GM19438 (cell line): Measurements from ENCODE around the gene ELP4.
"Not testable (repeated sequence)": the region's sequence is repeated elsewhere in the genome, so short reads cannot be mapped to it uniquely, and the experiment has no call there.

Source experiments
- ATAC-seq: cut with Tn5 transposase; IDR thresholded peaks from one replicate; pipeline ENCODE4 v1.9.1; 2021; ENCODE audit warnings: low read depth; ENCODE audit not compliant: unreplicated experiment

Gene ELP4

GRCh38 chr11:31692466-31692865, 182.9 kb downstream of the ELP4 start:
- ATAC-seq, result no peak

- peak; percentile 74 for ATAC-seq
Observed at GRCh38 chr11:31697049-31697448, 187.5 kb downstream of the ELP4 start.

- ATAC-seq, result no peak
Observed at GRCh38 chr11:31699066-31699465, 189.5 kb downstream of the ELP4 start.

GRCh38 chr11:31702966-31703365, 193.4 kb downstream of the ELP4 start:
- no peak for ATAC-seq

GRCh38 chr11:31706357-31706756, 196.8 kb downstream of the ELP4 start:
- no peak for ATAC-seq

- ATAC-seq, result no peak
Observed at GRCh38 chr11:31711137-31711536, 201.6 kb downstream of the ELP4 start.

- no peak for ATAC-seq
Observed at GRCh38 chr11:31712851-31713250, 203.3 kb downstream of the ELP4 start.

GRCh38 chr11:31714840-31715239, 205.3 kb downstream of the ELP4 start:
- ATAC-seq, result no peak

GRCh38 chr11:31720225-31720624, 210.7 kb downstream of the ELP4 start:
- no peak for ATAC-seq

GRCh38 chr11:31720671-31721365, 211.3 kb downstream of the ELP4 start:
- ATAC-seq, result no peak

GRCh38 chr11:31722754-31723153, 213.2 kb downstream of the ELP4 start:
- ATAC-seq, result no peak

GRCh38 chr11:31725176-31725575, 215.6 kb downstream of the ELP4 start:
- ATAC-seq, result no peak

- no peak for ATAC-seq
Observed at GRCh38 chr11:31728432-31728831, 218.9 kb downstream of the ELP4 start.

- ATAC-seq, result no peak
Observed at GRCh38 chr11:31740131-31740530, 230.6 kb downstream of the ELP4 start.

- ATAC-seq, result not testable (repeated sequence)
Observed at GRCh38 chr11:31740731-31741368, 231.3 kb downstream of the ELP4 start.

- no peak for ATAC-seq
Observed at GRCh38 chr11:31747581-31747980, 238.0 kb downstream of the ELP4 start.

- no peak for ATAC-seq
Observed at GRCh38 chr11:31757260-31757835, 247.8 kb downstream of the ELP4 start.

GRCh38 chr11:31761636-31762035, 252.1 kb downstream of the ELP4 start:
- no peak for ATAC-seq

- ATAC-seq, result no peak
Observed at GRCh38 chr11:31763296-31763695, 253.7 kb downstream of the ELP4 start.

- no peak for ATAC-seq
Observed at GRCh38 chr11:31764261-31764660, 254.7 kb downstream of the ELP4 start.

GRCh38 chr11:31764766-31765165, 255.2 kb downstream of the ELP4 start:
- ATAC-seq, result no peak

GRCh38 chr11:31767066-31767465, 257.5 kb downstream of the ELP4 start:
- no peak for ATAC-seq
